IMR-90 (cell line): ENCODE data around the gene LCE1D. TPM values are rescaled to one million over a fixed set of nuclear protein-coding genes. Genes with fewer than 3 reads are reported as not detected.

Experiments used
- ATAC-seq: fragments of 200-7000 bp; cut with Tn5 transposase; 2 replicates; pipeline ENCODE4 v1.9.1; 2020; ENCODE audit warnings: low read depth, mild to moderate bottlenecking, moderate library complexity
- BruUV-seq: library from RNA; stranded (reverse); fragments of 400-500 nt; replicated peaks from 2 replicates; lab custom pipeline; 2021; lab: Mats Ljungman, UMichigan
- CTCF ChIA-PET: fragments of 300-600 bp; formaldehyde crosslinking; extraction: SDS; loops from one replicate; lab custom pipeline; 2021; ENCODE audit warnings: antibody characterized with exemption; lab: Yijun Ruan, JAX
- POLR2A ChIA-PET: fragments of 300-600 bp; sonication (Branson Sonifier 250); formaldehyde crosslinking; loops from one replicate; lab custom pipeline; 2022; ENCODE audit warnings: antibody characterized with exemption; ENCODE audit not compliant: unreplicated experiment; lab: Charles Lee
- DNase-seq: peaks from one replicate; pipeline ENCODE4 v3.0.0; 2013
- H2AFZ ChIP-seq: replicated peaks from 2 replicates; pipeline ENCODE3; 2013; ENCODE audit warnings: low read length, mild to moderate bottlenecking; ENCODE audit not compliant: poor library complexity
- H2AK5ac ChIP-seq: 2 replicates; pipeline ENCODE4 v1.6.1; 2013; ENCODE audit warnings: low read depth, low read length, inconsistent platforms
- H2AK9ac ChIP-seq: replicated peaks from 2 replicates; pipeline ENCODE3; 2013; ENCODE audit warnings: mild to moderate bottlenecking, low read depth, low read length, moderate library complexity; ENCODE audit not compliant: poor library complexity
- H2BK120ac ChIP-seq: 2 replicates; pipeline ENCODE4 v1.6.1; 2013; ENCODE audit warnings: low read depth, low read length, inconsistent platforms
- H2BK15ac ChIP-seq: 3 replicates; pipeline ENCODE4 v1.6.1; 2013; ENCODE audit warnings: low read depth, low read length, inconsistent platforms
- H2BK20ac ChIP-seq: 2 replicates; pipeline ENCODE4 v1.6.1; 2013; ENCODE audit warnings: low read depth, mild to moderate bottlenecking, inconsistent platforms, low read length, moderate library complexity
- H2BK5ac ChIP-seq: 2 replicates; pipeline ENCODE4 v1.6.1; 2013; ENCODE audit warnings: mild to moderate bottlenecking, low read depth, low read length, inconsistent platforms; ENCODE audit not compliant: poor library complexity, severe bottlenecking
- H3K14ac ChIP-seq: replicated peaks from 2 replicates; pipeline ENCODE4 v1.6.1; 2013; ENCODE audit warnings: low read depth, low read length, inconsistent platforms
- H3K18ac ChIP-seq: 2 replicates; pipeline ENCODE4 v1.6.1; 2013; ENCODE audit warnings: low read depth, low read length, control low read depth
- H3K23ac ChIP-seq: 2 replicates; pipeline ENCODE4 v1.6.1; 2013; ENCODE audit warnings: low read depth, low read length, inconsistent platforms
- H3K27ac ChIP-seq: 2 replicates; pipeline ENCODE4 v1.5.1; 2013; ENCODE audit warnings: mild to moderate bottlenecking, control low read depth, low read length; ENCODE audit not compliant: insufficient read depth
- H3K27me3 ChIP-seq: 2 replicates; pipeline ENCODE4 v1.6.1; 2013; ENCODE audit warnings: low read length; ENCODE audit not compliant: control insufficient read depth, insufficient read depth
- H3K36me3 ChIP-seq: 2 replicates; pipeline ENCODE4 v1.6.1; 2013; ENCODE audit warnings: low read length, mixed read lengths; ENCODE audit not compliant: control insufficient read depth, insufficient read depth
- H3K4ac ChIP-seq: 2 replicates; pipeline ENCODE4 v1.6.1; 2013; ENCODE audit warnings: low read depth, low read length, inconsistent platforms
- H3K4me1 ChIP-seq: 2 replicates; pipeline ENCODE4 v1.6.1; 2013; ENCODE audit warnings: low read length, mixed read lengths; ENCODE audit not compliant: control insufficient read depth, insufficient read depth
- H3K4me2 ChIP-seq: 2 replicates; pipeline ENCODE4 v1.6.1; 2013; ENCODE audit warnings: low read depth, mild to moderate bottlenecking, control low read depth, low read length, moderate library complexity
- H3K4me3 ChIP-seq: 2 replicates; pipeline ENCODE4 v1.5.1; 2013; ENCODE audit warnings: low read depth, mild to moderate bottlenecking, control low read depth, low read length, moderate library complexity; ENCODE audit not compliant: insufficient read depth
- H3K56ac ChIP-seq: 2 replicates; pipeline ENCODE4 v1.6.1; 2013; ENCODE audit warnings: low read length, inconsistent platforms; ENCODE audit not compliant: insufficient read depth; ENCODE audit errors: extremely low read depth
- H3K79me1 ChIP-seq, 2 experiments: 2 replicates each; pipeline ENCODE4 v1.6.1; 2013; ENCODE audit warnings: low read length in 2 of 2, inconsistent platforms in 1 of 2, low read depth in 1 of 2
- H3K9ac ChIP-seq: 2 replicates; pipeline ENCODE4 v1.6.1; 2013; ENCODE audit warnings: low read depth, low read length, control low read depth
- H3K9me1 ChIP-seq: 2 replicates; pipeline ENCODE4 v1.6.1; 2013; ENCODE audit warnings: low read length, inconsistent platforms; ENCODE audit not compliant: insufficient read depth
- H3K9me3 ChIP-seq: 2 replicates; pipeline ENCODE4 v1.6.1; 2013; ENCODE audit warnings: low read length; ENCODE audit not compliant: control insufficient read depth, insufficient read depth
- H4K20me1 ChIP-seq: 2 replicates; pipeline ENCODE4 v1.6.1; 2013; ENCODE audit warnings: low read length, inconsistent platforms; ENCODE audit not compliant: insufficient read depth
- H4K5ac ChIP-seq: 2 replicates; pipeline ENCODE4 v1.6.1; 2013; ENCODE audit warnings: mild to moderate bottlenecking, low read depth, low read length, control low read depth
- H4K8ac ChIP-seq, 2 experiments: 2 replicates each; pipeline ENCODE4 v1.6.1; 2013; ENCODE audit warnings: low read depth in 2 of 2, low read length in 2 of 2, control low read depth in 1 of 2, inconsistent platforms in 1 of 2
- H4K91ac ChIP-seq: 2 replicates; pipeline ENCODE4 v1.6.1; 2013; ENCODE audit warnings: low read depth, low read length, inconsistent platforms; ENCODE audit not compliant: insufficient read depth
- BHLHE40 ChIP-seq: fragments of 150-350 bp; IDR thresholded peaks from 2 replicates; pipeline ENCODE4 v1.6.1; 2016; ENCODE audit warnings: mild to moderate bottlenecking, low read depth, low read length
- CHD1 ChIP-seq: IDR thresholded peaks from 2 replicates; pipeline ENCODE4 v1.6.1; 2012; ENCODE audit warnings: low read depth, low read length, improper control_type of control experiment
- MAFK ChIP-seq: IDR thresholded peaks from 2 replicates; pipeline ENCODE4 v1.6.1; 2012; ENCODE audit warnings: low read depth, low read length, improper control_type of control experiment
- MXI1 ChIP-seq: IDR thresholded peaks from 2 replicates; pipeline ENCODE4 v1.6.1; 2012; ENCODE audit warnings: low read depth, mild to moderate bottlenecking, low read length, moderate library complexity, borderline replicate concordance
- RCOR1 ChIP-seq: IDR thresholded peaks from 2 replicates; pipeline ENCODE4 v1.6.1; 2012; ENCODE audit warnings: mild to moderate bottlenecking, low read length, improper control_type of control experiment; ENCODE audit not compliant: insufficient replicate concordance
- RFX5 ChIP-seq: IDR thresholded peaks from 2 replicates; pipeline ENCODE4 v1.8.0; 2012; ENCODE audit warnings: low read depth, mild to moderate bottlenecking, low read length, moderate library complexity
- SMC3 ChIP-seq: fragments of 150-350 bp; IDR thresholded peaks from 2 replicates; pipeline ENCODE4 v1.6.1; 2016; ENCODE audit warnings: low read depth, mild to moderate bottlenecking, antibody characterized with exemption, low read length, moderate library complexity
- WGBS, 2 experiments: methylation state at CpG; one replicate each; pipeline versions ENCODE4 v1.1.5 to v1.1.7; 2013; ENCODE audit warnings: missing lambda C conversion rate in 2 of 2; ENCODE audit not compliant: insufficient read length in 1 of 2; ENCODE audit errors: extremely low coverage in 2 of 2; 5-methylcytosine and 5-hydroxymethylcytosine counted together
- dilution Hi-C: fragments of 300-500 bp; cut with HindIII; formaldehyde crosslinking; loops from one replicate; pipeline ENCODE4 v1.14.3; 2018; ENCODE audit warnings: low sequenced_read_pairs; ENCODE audit not compliant: unreplicated experiment
- in situ Hi-C: fragments of 300-500 bp; cut with MboI; formaldehyde crosslinking; loops from 3 replicates; pipeline ENCODE4 v1.14.3; 2019; ENCODE audit warnings: low sequenced_read_pairs, inconsistent platforms, mixed read lengths
- intact Hi-C: fragments of 100-400 bp; cut with micrococcal nuclease; formaldehyde crosslinking; loops from 2 replicates; pipeline ENCODE4 v1.10.0; 2022
- polyA plus RNA-seq, 3 experiments: library from polyadenylated mRNA; depleted of rRNA; stranded (reverse); fragments of >200 nt; gene quantifications; 2 replicates each; pipeline ENCODE4 v1.2.3, GENCODE V29; 2012; ENCODE audit warnings: low replicate concordance in 1 of 3
- total RNA-seq: library from RNA; depleted of rRNA; stranded (reverse); fragments of >200 nt; gene quantifications from 2 replicates; pipeline ENCODE4 v1.2.3, GENCODE V29; 2012

Gene LCE1D
- total and polyA plus RNA-seq, 2 of the 4 experiments (the other 2 are of a cell fraction): not detected

DNA sequence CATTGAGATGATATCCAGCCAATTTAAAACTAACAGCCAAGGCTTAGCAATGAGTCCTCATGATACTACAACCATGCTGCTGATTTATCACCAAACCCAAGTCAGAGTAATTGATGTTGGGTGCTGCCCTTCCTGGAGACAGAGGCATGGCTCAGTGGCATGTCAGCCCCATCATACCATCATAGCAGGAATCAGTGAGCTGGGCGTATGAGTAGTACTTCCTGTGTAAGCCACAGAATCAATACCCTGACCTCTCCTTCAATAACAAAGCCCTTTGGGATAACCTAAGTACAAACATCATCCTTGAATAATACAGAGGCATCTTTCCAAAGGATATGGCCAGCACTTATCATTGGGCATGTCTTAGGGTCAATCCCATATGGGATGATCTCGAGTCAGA lies 13.4 kb upstream of the LCE1D start:
- Histone ChIP-seq H3K9me3 (no peaks in the 10 kb centered on the region), H2BK120ac (no peak overlapping the region), H3K27me3 (no peaks in the 10 kb centered on the region), H3K18ac (no peak overlapping the region), H2AK5ac (no peak overlapping the region), H4K5ac (no peak overlapping the region), H2BK20ac (no peak overlapping the region), H3K56ac (no peak overlapping the region), H3K14ac (no peak overlapping the region), H4K20me1 (no peaks in the 10 kb centered on the region), H3K4me2 (no peak overlapping the region), H3K4ac (no peak overlapping the region), H3K4me3 (no peak overlapping the region), H2BK15ac (no peak overlapping the region), H3K9ac (no peak overlapping the region), H2AK9ac (no peak overlapping the region), H3K36me3 (no peaks in the 10 kb centered on the region), H4K8ac (no peak overlapping the region), H3K79me1 (no peaks in the 10 kb centered on the region), H2BK5ac (no peak overlapping the region), H3K4me1 (no peaks in the 10 kb centered on the region), H2AFZ (no peak overlapping the region), H4K91ac (no peak overlapping the region), H3K27ac (no peak overlapping the region), H3K23ac (no peak overlapping the region), H3K9me1 (no peaks in the 10 kb centered on the region)
- ChIA-PET CTCF (no interaction called here), POLR2A (no interaction called here)
- in situ Hi-C loops (no loop called here), intact Hi-C loops (no loop called here), dilution Hi-C loops (no loop called here)
- ATAC-seq: no peak
- no CpG with 5 or more reads among the region's 2 CpGs for WGBS, 2 experiments
- no TSS peak for BruUV-seq
- DNase-seq: no peak
- TF ChIP-seq RFX5: no peak
- no peak for TF ChIP-seq MXI1
- TF ChIP-seq BHLHE40: no peak
- no peak for TF ChIP-seq CHD1
- TF ChIP-seq RCOR1: no peak
- TF ChIP-seq MAFK: no peak
- TF ChIP-seq SMC3: no peak
